Astrocyte (in vitro differentiated cells and primary cell): ENCODE results near the gene BATF2.
A peak's percentile ranks its signal among the peaks of the same experiment; 100 is the strongest.

Experiments
- EZH2 ChIP-seq: IDR thresholded peaks from 2 replicates; pipeline ENCODE4 v1.6.1; 2012; ENCODE audit warnings: mild to moderate bottlenecking, low read length, inconsistent platforms; ENCODE audit not compliant: insufficient read depth
- TF ChIP-seq, protein P1 (sequence below): IDR thresholded peaks from 2 replicates; pipeline ENCODE4 v1.5.1; 2011; ENCODE audit warnings: low read depth, mild to moderate bottlenecking, inconsistent platforms, low read length, moderate library complexity; ENCODE audit not compliant: insufficient read depth

DNA sequence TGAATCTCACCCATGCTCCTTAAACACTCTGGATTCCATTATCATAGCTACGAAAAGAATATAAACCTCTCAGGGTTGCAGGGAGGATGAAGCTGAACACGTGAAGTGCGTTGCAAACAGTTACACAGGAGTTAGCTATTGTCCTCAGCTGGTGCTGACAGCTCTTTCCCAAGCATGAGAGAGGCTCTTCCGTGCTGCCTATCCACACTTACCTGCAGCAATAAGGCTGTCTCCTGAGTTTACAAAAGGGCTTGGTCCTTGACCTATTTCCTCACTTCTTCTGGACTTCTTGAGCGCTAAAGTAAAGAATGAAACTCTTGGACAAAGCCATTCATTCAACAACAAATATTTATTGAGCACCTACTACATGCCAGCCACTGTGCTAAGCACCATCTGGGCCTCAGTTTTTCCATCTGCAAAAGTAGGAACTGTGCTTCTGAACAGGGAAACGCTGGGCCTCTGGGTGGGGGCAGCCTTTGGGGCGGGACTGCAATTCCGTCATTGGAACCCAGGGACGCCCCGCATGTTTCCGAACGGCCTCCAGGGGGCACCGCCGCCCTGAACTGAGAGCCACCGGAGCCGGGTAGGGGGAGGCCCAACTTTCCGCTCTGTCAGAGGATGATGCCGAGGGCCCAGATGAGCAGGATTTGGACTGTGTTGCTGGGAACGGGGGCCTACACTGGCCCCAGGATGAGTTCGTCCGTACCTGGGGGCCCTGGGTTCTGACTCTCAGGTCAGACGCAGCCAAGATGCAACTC, 16.5 kb upstream of the BATF2 start:
- TF ChIP-seq, protein P1, sequence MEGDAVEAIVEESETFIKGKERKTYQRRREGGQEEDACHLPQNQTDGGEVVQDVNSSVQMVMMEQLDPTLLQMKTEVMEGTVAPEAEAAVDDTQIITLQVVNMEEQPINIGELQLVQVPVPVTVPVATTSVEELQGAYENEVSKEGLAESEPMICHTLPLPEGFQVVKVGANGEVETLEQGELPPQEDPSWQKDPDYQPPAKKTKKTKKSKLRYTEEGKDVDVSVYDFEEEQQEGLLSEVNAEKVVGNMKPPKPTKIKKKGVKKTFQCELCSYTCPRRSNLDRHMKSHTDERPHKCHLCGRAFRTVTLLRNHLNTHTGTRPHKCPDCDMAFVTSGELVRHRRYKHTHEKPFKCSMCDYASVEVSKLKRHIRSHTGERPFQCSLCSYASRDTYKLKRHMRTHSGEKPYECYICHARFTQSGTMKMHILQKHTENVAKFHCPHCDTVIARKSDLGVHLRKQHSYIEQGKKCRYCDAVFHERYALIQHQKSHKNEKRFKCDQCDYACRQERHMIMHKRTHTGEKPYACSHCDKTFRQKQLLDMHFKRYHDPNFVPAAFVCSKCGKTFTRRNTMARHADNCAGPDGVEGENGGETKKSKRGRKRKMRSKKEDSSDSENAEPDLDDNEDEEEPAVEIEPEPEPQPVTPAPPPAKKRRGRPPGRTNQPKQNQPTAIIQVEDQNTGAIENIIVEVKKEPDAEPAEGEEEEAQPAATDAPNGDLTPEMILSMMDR = peak; percentile 47
- no peak for TF ChIP-seq EZH2
